H1 (cell line): Measurements from ENCODE around the gene DMXL2. TPM values are rescaled to one million over a fixed set of nuclear protein-coding genes. Genes with fewer than 3 reads are reported as not detected.
A peak's percentile ranks its signal among the peaks of the same experiment; 100 is the strongest.
"Not testable (repeated sequence)": the region's sequence is repeated elsewhere in the genome, so short reads cannot be mapped to it uniquely, and the experiment has no call there.

Experiments
- CTCF ChIA-PET: fragments of 300-600 bp; sonication (Branson Sonifier 250); formaldehyde crosslinking; loops from one replicate; lab custom pipeline; 2021; ENCODE audit not compliant: partially characterized antibody; lab: Charles Lee
- POLR2A ChIA-PET: fragments of 300-600 bp; sonication (Branson Sonifier 250); formaldehyde crosslinking; loops from one replicate; lab custom pipeline; 2021; ENCODE audit warnings: inconsistent platforms; ENCODE audit not compliant: partially characterized antibody; lab: Charles Lee
- DNase-seq, 2 experiments: peaks; one replicate each; pipeline versions ENCODE4 v3.0.0 to v3.0.0-alpha.2; 2010 to 2022; ENCODE audit warnings: low spot score in 2 of 2, low read depth in 1 of 2, mixed read lengths in 1 of 2
- FAIRE-seq: peaks from 2 replicates; lab custom pipeline; 2011; peaks lifted over from hg19 to GRCh38; lab: Jason Lieb, UNC
- H2AFZ ChIP-seq: 2 replicates; pipeline ENCODE4 v1.8.1; 2012; ENCODE audit warnings: low read length, inconsistent platforms
- H2AK5ac ChIP-seq: 2 replicates; pipeline ENCODE4 v1.6.1; 2013; ENCODE audit warnings: low read depth, low read length
- H2BK120ac ChIP-seq: replicated peaks from 2 replicates; pipeline ENCODE3; 2013; ENCODE audit warnings: low read depth, low read length, inconsistent platforms
- H2BK12ac ChIP-seq: 2 replicates; pipeline ENCODE4 v1.6.1; 2013; ENCODE audit warnings: low read depth, low read length
- H2BK15ac ChIP-seq: 2 replicates; pipeline ENCODE4 v1.6.1; 2013; ENCODE audit warnings: low read length
- H2BK20ac ChIP-seq: 2 replicates; pipeline ENCODE4 v1.6.1; 2013; ENCODE audit warnings: low read length
- H2BK5ac ChIP-seq: 2 replicates; pipeline ENCODE4 v1.6.1; 2013; ENCODE audit warnings: low read depth, low read length
- H3K14ac ChIP-seq: 2 replicates; pipeline ENCODE4 v1.6.1; 2013; ENCODE audit warnings: inconsistent platforms; ENCODE audit not compliant: insufficient read length
- H3K18ac ChIP-seq: 2 replicates; pipeline ENCODE4 v1.6.1; 2013; ENCODE audit warnings: low read length; ENCODE audit errors: extremely low read depth
- H3K23ac ChIP-seq: 2 replicates; pipeline ENCODE4 v1.6.1; 2013; ENCODE audit warnings: inconsistent platforms; ENCODE audit not compliant: insufficient read length
- H3K23me2 ChIP-seq: 2 replicates; pipeline ENCODE4 v1.6.1; 2013; ENCODE audit warnings: low read depth, low read length
- H3K27ac ChIP-seq: 2 replicates; pipeline ENCODE4 v1.6.1; 2011; ENCODE audit warnings: low read depth, low read length, inconsistent platforms
- H3K27me3 ChIP-seq, 4 experiments: replicated peaks in 1 of 4; 1 replicate in 1 of 4; 2 replicates in 3 of 4; pipeline versions ENCODE4 v1.6.1 to v1.8.1; 2011 to 2013; ENCODE audit warnings: low read length in 3 of 4, mild to moderate bottlenecking in 3 of 4, inconsistent platforms in 2 of 4, mixed read lengths in 2 of 4, moderate library complexity in 1 of 4; ENCODE audit not compliant: control insufficient read depth in 3 of 4, insufficient read depth in 3 of 4; ENCODE audit errors: extremely low read depth in 1 of 4
- H3K36me3 ChIP-seq, 4 experiments: 2 replicates each; pipeline versions ENCODE4 v1.6.1 to v1.8.1; 2011 to 2013; ENCODE audit warnings: mild to moderate bottlenecking in 4 of 4, low read length in 3 of 4, moderate library complexity in 2 of 4, control low read depth in 1 of 4, inconsistent platforms in 1 of 4; ENCODE audit not compliant: insufficient read depth in 4 of 4, control insufficient read depth in 2 of 4
- H3K4ac ChIP-seq: replicated peaks from 2 replicates; pipeline ENCODE3; 2013; ENCODE audit warnings: low read length, low read depth, mixed read lengths, inconsistent platforms; ENCODE audit not compliant: insufficient read length
- H3K4me1 ChIP-seq, 4 experiments: replicated peaks in 1 of 4; 1 replicate in 1 of 4; 2 replicates in 3 of 4; pipeline versions ENCODE4 v1.6.1 to v1.8.1; 2011 to 2013; ENCODE audit warnings: low read length in 3 of 4, inconsistent platforms in 2 of 4, mixed read lengths in 1 of 4; ENCODE audit not compliant: insufficient read depth in 4 of 4, control insufficient read depth in 3 of 4
- H3K4me2 ChIP-seq, 2 experiments: 2 replicates each; pipeline versions ENCODE4 v1.6.1 to v1.8.1; 2011 to 2013; ENCODE audit warnings: low read depth in 2 of 2, low read length in 2 of 2, control low read depth in 1 of 2, inconsistent platforms in 1 of 2, mild to moderate bottlenecking in 1 of 2; ENCODE audit not compliant: insufficient read depth in 1 of 2
- H3K4me3 ChIP-seq, 4 experiments: fragments of 200-600, 300-600 bp in 1 of 4; sonication (generic), shearing (Covaris generic), sonication (Bioruptor Twin) in 1 of 4; 2 replicates each; pipeline versions ENCODE4 v1.5.1 to v1.8.1; 2011 to 2016; ENCODE audit warnings: low read length in 4 of 4, low read depth in 3 of 4, control low read depth in 2 of 4, inconsistent platforms in 2 of 4, mild to moderate bottlenecking in 2 of 4, mixed read lengths in 1 of 4, moderate library complexity in 1 of 4; ENCODE audit not compliant: insufficient read depth in 2 of 4; ENCODE audit errors: extremely low read depth in 1 of 4
- H3K56ac ChIP-seq: replicated peaks from 2 replicates; pipeline ENCODE3; 2013; ENCODE audit warnings: low read depth, mild to moderate bottlenecking, mixed read lengths, low read length, inconsistent platforms; ENCODE audit not compliant: insufficient read length
- H3K79me1 ChIP-seq: 2 replicates; pipeline ENCODE4 v1.6.1; 2013; ENCODE audit warnings: low read depth, low read length, control low read depth
- H3K79me2 ChIP-seq, 2 experiments: 2 replicates each; pipeline versions ENCODE4 v1.6.1 to v1.8.1; 2012 to 2013; ENCODE audit warnings: low read length in 2 of 2, mild to moderate bottlenecking in 2 of 2, inconsistent platforms in 1 of 2; ENCODE audit not compliant: insufficient read depth in 2 of 2, control insufficient read depth in 1 of 2
- H3K9ac ChIP-seq, 4 experiments: replicated peaks in 1 of 4; 1 replicate in 1 of 4; 2 replicates in 3 of 4; pipeline versions ENCODE4 v1.6.1 to v1.8.1; 2011 to 2013; ENCODE audit warnings: low read depth in 3 of 4, low read length in 3 of 4, control low read depth in 2 of 4, mild to moderate bottlenecking in 2 of 4, moderate library complexity in 2 of 4, inconsistent platforms in 1 of 4; ENCODE audit errors: extremely low read depth in 1 of 4
- H3K9me3 ChIP-seq, 2 experiments: 2 replicates each; pipeline versions ENCODE4 v1.6.1 to v1.8.1; 2012 to 2013; ENCODE audit warnings: mild to moderate bottlenecking in 2 of 2, moderate library complexity in 2 of 2, control low read depth in 1 of 2, inconsistent platforms in 1 of 2, low read depth in 1 of 2, low read length in 1 of 2, mixed read lengths in 1 of 2; ENCODE audit not compliant: insufficient read depth in 2 of 2
- H4K20me1 ChIP-seq, 2 experiments: replicated peaks in 1 of 2; 2 replicates each; pipeline versions ENCODE3 to v1.8.1; 2011 to 2013; ENCODE audit warnings: inconsistent platforms in 2 of 2, low read length in 2 of 2, mild to moderate bottlenecking in 1 of 2; ENCODE audit not compliant: insufficient read depth in 2 of 2, control insufficient read depth in 1 of 2
- H4K5ac ChIP-seq: 2 replicates; pipeline ENCODE4 v1.6.1; 2013; ENCODE audit warnings: low read length, low read depth, mixed read lengths, inconsistent platforms; ENCODE audit not compliant: insufficient read length
- H4K8ac ChIP-seq: 2 replicates; pipeline ENCODE4 v1.8.0; 2013; ENCODE audit warnings: mild to moderate bottlenecking, moderate library complexity, low read length, inconsistent platforms; ENCODE audit not compliant: insufficient read depth; ENCODE audit errors: extremely low read depth
- H4K91ac ChIP-seq: replicated peaks from 2 replicates; pipeline ENCODE3; 2013; ENCODE audit warnings: low read length, mixed read lengths, inconsistent platforms; ENCODE audit not compliant: insufficient read length
- BACH1 ChIP-seq: IDR thresholded peaks from 2 replicates; pipeline ENCODE4 v1.6.1; 2012; ENCODE audit warnings: low read length, improper control_type of control experiment
- CHD2 ChIP-seq: IDR thresholded peaks from 2 replicates; pipeline ENCODE4 v1.6.1; 2012; ENCODE audit warnings: low read length, improper control_type of control experiment
- GTF2F1 ChIP-seq: IDR thresholded peaks from 2 replicates; pipeline ENCODE4 v1.6.1; 2012; ENCODE audit warnings: low read depth, low read length, improper control_type of control experiment, borderline replicate concordance
- WGBS, 2 experiments: shearing (Covaris generic) in 1 of 2; methylation state at CpG; one replicate each; pipeline versions ENCODE4 v1.1.6 to v1.1.7; 2013 to 2015; ENCODE audit warnings: low lambda C conversion rate in 2 of 2, mixed read lengths in 2 of 2, inconsistent platforms in 1 of 2, low coverage in 1 of 2, missing lambda C conversion rate in 1 of 2; ENCODE audit not compliant: insufficient replicate concordance in 2 of 2, insufficient coverage in 1 of 2, insufficient read length in 1 of 2; ENCODE audit errors: extremely low coverage in 1 of 2, missing lambda C conversion rate in 1 of 2; 5-methylcytosine and 5-hydroxymethylcytosine counted together
- polyA plus RNA-seq, 7 experiments: library from polyadenylated mRNA; depleted of rRNA in 3 of 7; stranded (reverse) in 5 of 7; unstranded in 2 of 7; fragments of >200 nt in 5 of 7; fragments of 200-250 nt in 2 of 7; gene quantifications; 1 replicate in 5 of 7; 2 replicates in 1 of 7; 4 replicates in 1 of 7; pipeline versions ENCODE4 v1.2.1 to v1.2.3, GENCODE V29; 2011 to 2013; ENCODE audit warnings: missing spikeins in 2 of 7, mixed read lengths in 2 of 7
- total RNA-seq: library from RNA; stranded (reverse); fragmentation: NEBNext Ultra II Directional; extraction: Animal tissue kit (Norgen Biotek cat#: 25700); gene quantifications from 2 replicates; pipeline ENCODE4 v1.2.1, GENCODE V29; 2021

DMXL2 gene
- total and polyA plus RNA-seq, 2 of the 8 experiments (the other 6 are each of a cell fraction or from before 2014, with no cell fraction given), result 9.5 to 10.6 TPM

DNA sequence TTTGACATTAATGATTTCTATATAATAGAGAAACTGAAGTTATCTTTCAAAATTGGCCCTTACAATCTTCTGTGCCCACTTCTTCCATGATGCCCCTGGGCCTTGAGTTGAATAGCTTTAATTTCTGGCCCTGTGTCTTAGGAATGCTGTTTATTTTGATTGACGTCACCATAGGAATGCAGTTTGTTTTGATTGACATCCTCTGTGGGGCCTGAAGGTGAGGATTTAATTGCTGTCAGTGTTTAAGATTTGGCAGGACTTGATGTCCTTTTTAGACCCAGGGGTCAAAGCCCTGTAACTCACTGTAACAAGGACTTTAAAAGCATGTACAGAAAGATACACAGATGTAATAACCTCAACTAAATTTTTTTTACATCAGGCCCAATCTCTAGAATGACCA is 197.8 kb downstream of the DMXL2 start (continued):
- TF ChIP-seq GTF2F1 (no peak), CHD2 (no peak), BACH1 (no peak)
- TF ChIP-seq, all 59 proteins: peak for 0

GRCh38 chr15:51423040-51423439 is 199.5 kb downstream of the DMXL2 start:
- not testable (repeated sequence) for FAIRE-seq

More at GRCh38 chr15:51423040-51423439, 199.5 kb downstream of the DMXL2 start:
- H3K27ac ChIP-seq, H4K5ac ChIP-seq, H2BK12ac ChIP-seq, H3K9ac ChIP-seq, H2BK5ac ChIP-seq, H3K23ac ChIP-seq, H3K56ac ChIP-seq, H4K91ac ChIP-seq, H3K23me2 ChIP-seq, H2AFZ ChIP-seq, H2AK5ac ChIP-seq, H3K79me2 ChIP-seq, POLR2A ChIA-PET, H3K27me3 ChIP-seq, H3K79me1 ChIP-seq, H3K4ac ChIP-seq, H3K4me1 ChIP-seq, H4K20me1 ChIP-seq, H3K14ac ChIP-seq, H2BK20ac ChIP-seq, H2BK15ac ChIP-seq, H2BK120ac ChIP-seq, H3K18ac ChIP-seq, DNase-seq, H4K8ac ChIP-seq, H3K4me2 ChIP-seq, H3K36me3 ChIP-seq: not testable (repeated sequence)
- CTCF ChIA-PET, result interaction anchor here (1.5 kb wide), 1 partner anchor 19 kb away, joined by 3 read pairs; no protein-coding TSS in a partner anchor
- Histone ChIP-seq H3K9me3 (peaks cover 0 to 10% of the 10 kb centered on the region in 2 experiments; a peak in 2 of 4 replicates), H3K4me3 (peak overlapping the region in 1 of 4 experiments; percentile 0; a peak in 1 of 8 replicates)
- WGBS, 2 experiments, result 91% methylated on average over 7 of the region's 16 CpGs; no CpG with 5 or more reads in 1 of the 2 experiments
